ENCODE measurements around the gene BZW2. TPM values are rescaled to one million over a fixed set of nuclear protein-coding genes. Genes with fewer than 3 reads are reported as not detected.
A peak's percentile ranks its signal among the peaks of the same experiment; 100 is the strongest.

BZW2 gene
- total RNA-seq, 1 donor from 2014 or later = 91.4 TPM

GRCh38 chr7:16744518-16745250, 98.7 kb downstream of the BZW2 start:
- no peak for TF ChIP-seq CTCF (IDR thresholded peaks at IDR 0.05; ENCODE audit: insufficient read depth, low read length, severe bottlenecking)
- Histone ChIP-seq H3K27me3 (ENCODE audit: control insufficient read depth, insufficient read depth, low read length) (no peaks in the 10 kb centered on the region), H3K4me3 (ENCODE audit: low read depth, low read length) (no peak overlapping the region), H3K36me3 (ENCODE audit: control insufficient read depth, insufficient read depth, low read length) (no peaks in the 10 kb centered on the region)
- no peak for FAIRE-seq
- DNase-seq (ENCODE audit: low read depth) = no peak

- no peak for TF ChIP-seq CTCF (IDR thresholded peaks at IDR 0.05; ENCODE audit: insufficient read depth, low read length, severe bottlenecking)
- no peak for FAIRE-seq
- Histone ChIP-seq H3K4me3 (ENCODE audit: low read depth, low read length) (no peak overlapping the region), H3K27me3 (ENCODE audit: control insufficient read depth, insufficient read depth, low read length) (no peaks in the 10 kb centered on the region), H3K36me3 (ENCODE audit: control insufficient read depth, insufficient read depth, low read length) (no peaks in the 10 kb centered on the region)
- DNase-seq (ENCODE audit: low read depth) = no peak
These were observed 99.7 kb downstream of the BZW2 start for GRCh38 chr7:16745645-16746044.

- FAIRE-seq (no peak), DNase-seq (ENCODE audit: low read depth) (no peak)
- TF ChIP-seq CTCF (IDR thresholded peaks at IDR 0.05; ENCODE audit: insufficient read depth, low read length, severe bottlenecking) = no peak
- Histone ChIP-seq H3K27me3 (ENCODE audit: control insufficient read depth, insufficient read depth, low read length) (no peaks in the 10 kb centered on the region), H3K36me3 (ENCODE audit: control insufficient read depth, insufficient read depth, low read length) (no peaks in the 10 kb centered on the region), H3K4me3 (ENCODE audit: low read depth, low read length) (no peak overlapping the region)
These were observed 101.1 kb downstream of the BZW2 start for GRCh38 chr7:16747102-16747501.

- FAIRE-seq = no peak
- no peaks in the 10 kb centered on the region for H3K36me3 ChIP-seq (ENCODE audit: control insufficient read depth, insufficient read depth, low read length)
- TF ChIP-seq CTCF (IDR thresholded peaks at IDR 0.05; ENCODE audit: insufficient read depth, low read length, severe bottlenecking) = no peak
- peak within 1 kb of the TSS; percentile 89 for H3K4me3 ChIP-seq (ENCODE audit: low read depth, low read length)
- no peaks in the 10 kb centered on the region for H3K27me3 ChIP-seq (ENCODE audit: control insufficient read depth, insufficient read depth, low read length)
- peak; percentile 94 for DNase-seq (ENCODE audit: low read depth)
These were observed 107.3 kb downstream of the BZW2 start, which contains the start of gene TSPAN13 for GRCh38 chr7:16753102-16753931. Gene TSPAN13, plus strand, starts transcription at chr7:16753755. Its CDS starts 213 bp downstream, at chr7:16753968.

- no peaks in the 10 kb centered on the region for H3K27me3 ChIP-seq (ENCODE audit: control insufficient read depth, insufficient read depth, low read length)
- H3K36me3 ChIP-seq (ENCODE audit: control insufficient read depth, insufficient read depth, low read length) = no peaks in the 10 kb centered on the region
- no peak for TF ChIP-seq CTCF (IDR thresholded peaks at IDR 0.05; ENCODE audit: insufficient read depth, low read length, severe bottlenecking)
- H3K4me3 ChIP-seq (ENCODE audit: low read depth, low read length) = peak overlapping the region; percentile 89
- FAIRE-seq = no peak
- DNase-seq (ENCODE audit: low read depth) = no peak
These were observed 108.2 kb downstream of the BZW2 start for GRCh38 chr7:16753932-16754855.

Data from bronchial epithelial cell (primary cell).